PC-3 (cell line): Measurements from ENCODE around the gene LARP4B.

ENCODE experiments used
- EZH2 ChIP-seq: fragments of 300-600 bp; sonication (generic); IDR thresholded peaks from one replicate; pipeline ENCODE4 v1.6.1; 2017; ENCODE audit warnings: antibody characterized with exemption, mild to moderate bottlenecking, low read length; ENCODE audit not compliant: unreplicated experiment
- TF ChIP-seq, protein P1 (sequence below): fragments of 300-600 bp; sonication (generic); conservative IDR thresholded peaks from 2 replicates; pipeline ENCODE4 v1.5.1; 2017; ENCODE audit warnings: antibody characterized with exemption, low read depth, mild to moderate bottlenecking, low read length

DNA sequence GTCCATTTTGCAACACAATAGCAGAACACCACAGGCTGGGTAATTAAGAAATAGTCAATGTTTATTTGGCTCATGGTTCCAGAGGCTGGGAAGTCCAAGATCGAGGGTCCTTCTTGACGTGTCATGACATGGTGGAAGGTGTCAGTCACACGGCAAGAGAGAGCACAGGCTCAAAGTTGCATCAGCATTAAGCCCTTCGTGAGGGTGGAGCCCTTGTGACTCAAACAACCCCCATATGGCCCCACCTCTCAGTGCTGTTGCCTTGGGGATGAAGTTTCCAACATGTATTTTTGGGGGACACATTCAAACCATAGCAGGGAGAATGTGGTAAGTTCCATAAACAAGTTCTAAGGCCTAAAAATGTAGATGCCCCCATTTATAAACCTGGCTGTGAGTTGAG is 32.1 kb upstream of the LARP4B start:
- TF ChIP-seq, protein P1, sequence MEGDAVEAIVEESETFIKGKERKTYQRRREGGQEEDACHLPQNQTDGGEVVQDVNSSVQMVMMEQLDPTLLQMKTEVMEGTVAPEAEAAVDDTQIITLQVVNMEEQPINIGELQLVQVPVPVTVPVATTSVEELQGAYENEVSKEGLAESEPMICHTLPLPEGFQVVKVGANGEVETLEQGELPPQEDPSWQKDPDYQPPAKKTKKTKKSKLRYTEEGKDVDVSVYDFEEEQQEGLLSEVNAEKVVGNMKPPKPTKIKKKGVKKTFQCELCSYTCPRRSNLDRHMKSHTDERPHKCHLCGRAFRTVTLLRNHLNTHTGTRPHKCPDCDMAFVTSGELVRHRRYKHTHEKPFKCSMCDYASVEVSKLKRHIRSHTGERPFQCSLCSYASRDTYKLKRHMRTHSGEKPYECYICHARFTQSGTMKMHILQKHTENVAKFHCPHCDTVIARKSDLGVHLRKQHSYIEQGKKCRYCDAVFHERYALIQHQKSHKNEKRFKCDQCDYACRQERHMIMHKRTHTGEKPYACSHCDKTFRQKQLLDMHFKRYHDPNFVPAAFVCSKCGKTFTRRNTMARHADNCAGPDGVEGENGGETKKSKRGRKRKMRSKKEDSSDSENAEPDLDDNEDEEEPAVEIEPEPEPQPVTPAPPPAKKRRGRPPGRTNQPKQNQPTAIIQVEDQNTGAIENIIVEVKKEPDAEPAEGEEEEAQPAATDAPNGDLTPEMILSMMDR, result no peak
- TF ChIP-seq EZH2, result no peak
